GM18858 (cell line): ENCODE data around the gene RDH8.
"Not testable (repeated sequence)": the region's sequence is repeated elsewhere in the genome, so short reads cannot be mapped to it uniquely, and the experiment has no call there.

Experiments used
- ATAC-seq: cut with Tn5 transposase; IDR thresholded peaks from one replicate; pipeline ENCODE4 v1.9.1; 2021; ENCODE audit not compliant: unreplicated experiment

The RDH8 gene

GRCh38 chr19:10005632-10006334 is 7.5 kb upstream of the RDH8 start:
- no peak for ATAC-seq

GRCh38 chr19:10006335-10006708 is 7.0 kb upstream of the RDH8 start:
- no peak for ATAC-seq

DNA sequence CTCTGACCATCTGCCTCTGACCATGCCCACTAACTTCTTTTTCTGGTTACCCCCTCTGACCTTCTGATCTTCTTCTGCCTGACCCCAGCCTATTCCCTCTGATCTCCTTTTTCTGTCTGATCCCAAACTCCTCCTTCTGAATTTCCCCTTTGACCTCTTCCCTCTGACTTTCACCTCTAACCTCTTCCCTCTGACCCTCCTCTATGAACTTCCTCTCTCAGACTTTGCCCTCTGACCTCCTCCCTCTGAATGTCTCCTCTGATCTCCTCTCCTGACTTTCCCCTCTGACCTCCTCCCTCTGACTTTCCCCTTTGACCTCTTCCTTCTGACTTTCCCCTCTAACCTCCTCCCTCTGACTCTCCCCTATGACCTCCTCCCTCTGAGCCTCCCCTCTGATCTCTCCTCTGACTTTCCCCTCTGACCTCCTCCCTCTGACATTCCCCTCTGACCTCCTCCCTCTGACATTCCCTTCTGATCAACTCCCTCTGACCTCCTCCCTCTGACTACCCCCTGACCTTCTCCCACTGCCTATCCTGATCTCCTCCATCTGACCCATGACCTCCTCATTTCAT is 6.4 kb upstream of the RDH8 start:
- ATAC-seq: no peak

- no peak for ATAC-seq
These were observed 5.7 kb upstream of the RDH8 start for GRCh38 chr19:10007371-10008183.

DNA sequence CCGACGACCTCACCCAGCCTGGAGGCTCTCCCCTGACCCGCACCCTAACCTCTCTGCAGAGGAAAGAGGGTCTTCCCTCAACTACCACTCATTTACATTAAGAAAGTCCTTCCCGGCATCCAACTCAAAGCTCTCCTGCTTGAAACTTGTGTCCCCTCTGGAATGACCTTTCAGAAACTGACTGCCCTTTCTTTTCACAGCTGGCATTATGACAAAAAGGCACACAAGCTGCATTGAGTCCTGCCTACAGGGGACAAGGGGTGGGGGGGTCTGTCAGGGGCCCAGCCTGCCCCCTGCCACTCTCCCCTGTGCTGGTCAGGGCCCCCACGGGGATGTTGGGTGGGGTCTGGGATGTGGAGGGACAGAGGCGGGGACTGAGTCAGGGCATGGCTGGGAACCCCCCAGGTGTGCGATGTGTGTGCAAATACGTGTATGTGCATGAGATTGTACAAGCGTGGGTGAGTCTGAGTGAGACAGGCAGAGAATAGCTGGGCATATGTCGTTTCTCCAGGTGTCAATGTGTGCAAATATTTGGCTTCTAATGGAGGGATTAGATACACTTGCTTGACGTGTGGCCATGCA is 5.0 kb upstream of the RDH8 start:
- no peak for ATAC-seq

DNA sequence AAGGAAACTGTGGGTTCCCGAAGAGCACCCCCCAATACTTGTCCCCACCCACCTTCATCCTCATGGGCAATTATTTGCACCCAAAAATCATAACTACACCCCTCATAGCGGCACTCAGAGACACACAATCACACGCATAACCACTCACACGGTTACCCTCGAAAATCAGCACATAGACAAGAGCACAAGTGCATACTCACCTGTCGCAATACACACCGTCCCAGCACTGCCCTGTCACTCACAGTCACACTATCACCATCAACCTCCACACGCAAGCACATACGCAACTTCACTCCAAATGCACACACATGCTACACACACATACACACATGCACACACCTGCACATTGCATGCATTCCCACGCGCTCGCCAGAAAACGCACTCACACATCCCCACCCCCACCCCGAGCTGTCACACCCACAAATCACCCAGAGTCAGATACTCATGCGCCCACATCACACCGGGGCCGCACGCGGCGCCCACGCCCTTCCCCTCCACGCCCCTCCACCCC is 3.5 kb upstream of the RDH8 start:
- ATAC-seq: no peak

- no peak for ATAC-seq
These were observed 3.0 kb upstream of the RDH8 start, which contains the start of gene COL5A3 for GRCh38 chr19:10010247-10010691. TSS of gene COL5A3 (minus strand) at chr19:10010504. CDS start at chr19:10010385, 119 bp downstream.

GRCh38 chr19:10010939-10011338 is 2.3 kb upstream of the RDH8 start:
- ATAC-seq: no peak

DNA sequence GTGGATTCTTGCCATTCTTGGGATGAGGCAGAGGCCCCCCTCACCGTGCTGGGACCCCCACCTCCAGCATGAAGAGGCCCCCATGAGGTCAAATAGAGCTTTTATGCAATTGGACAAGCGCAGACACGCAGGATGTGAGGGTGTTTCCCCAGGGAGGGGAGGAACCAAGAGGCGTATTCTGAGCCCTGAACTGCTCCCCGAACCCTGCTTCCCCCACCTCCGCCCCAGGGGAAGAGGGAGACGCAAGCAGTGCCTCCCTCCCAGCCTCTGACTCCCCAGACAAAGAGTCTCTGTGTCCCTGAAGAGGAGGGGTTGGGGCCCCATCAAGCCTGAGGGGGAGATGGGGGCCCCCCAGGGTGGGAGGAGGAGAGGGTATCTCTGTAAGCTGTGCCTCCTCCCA is 1.3 kb upstream of the RDH8 start:
- ATAC-seq: no peak

GRCh38 chr19:10013834-10014618 is 743 bp downstream of the RDH8 start:
- no peak for ATAC-seq

DNA sequence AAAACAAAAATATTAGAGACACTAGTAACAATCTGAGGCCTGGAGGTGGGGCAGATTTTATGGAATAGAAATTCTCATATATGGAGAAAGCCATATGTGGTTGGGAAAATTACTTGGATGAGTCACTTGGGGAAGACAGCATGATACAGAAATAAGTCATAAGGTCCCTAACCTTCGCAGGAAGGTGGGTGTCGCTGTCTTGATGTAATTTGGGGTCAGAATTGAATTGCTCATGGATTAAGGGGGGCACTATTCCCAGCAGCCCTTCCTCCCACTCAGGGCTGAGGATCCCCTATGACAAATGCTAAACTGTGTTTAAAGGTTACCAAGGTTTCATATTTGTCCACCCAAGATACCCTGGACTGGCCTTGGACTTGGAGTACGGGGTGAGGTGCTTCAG is 5.0 kb downstream of the RDH8 start:
- ATAC-seq: no peak

DNA sequence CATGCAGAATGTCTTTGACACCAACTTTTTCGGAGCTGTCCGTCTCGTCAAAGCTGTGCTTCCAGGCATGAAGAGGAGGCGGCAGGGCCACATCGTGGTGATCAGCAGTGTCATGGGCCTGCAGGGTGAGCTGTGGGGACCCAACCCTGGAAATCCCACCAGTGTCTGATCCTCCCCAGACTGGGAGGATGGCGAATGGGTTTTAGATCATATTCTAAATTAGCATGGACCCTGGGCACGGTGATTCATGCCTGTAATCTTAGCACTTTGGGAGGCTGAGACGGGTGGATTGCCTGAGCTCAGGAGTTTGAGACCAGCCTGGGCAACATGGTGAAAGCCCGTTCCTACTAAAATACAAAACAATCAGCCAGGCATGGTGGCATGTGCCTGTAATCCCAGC is 5.5 kb downstream of the RDH8 start:
- ATAC-seq: no peak

- no peak for ATAC-seq
These were observed 6.0 kb downstream of the RDH8 start for GRCh38 chr19:10019246-10019645.

DNA sequence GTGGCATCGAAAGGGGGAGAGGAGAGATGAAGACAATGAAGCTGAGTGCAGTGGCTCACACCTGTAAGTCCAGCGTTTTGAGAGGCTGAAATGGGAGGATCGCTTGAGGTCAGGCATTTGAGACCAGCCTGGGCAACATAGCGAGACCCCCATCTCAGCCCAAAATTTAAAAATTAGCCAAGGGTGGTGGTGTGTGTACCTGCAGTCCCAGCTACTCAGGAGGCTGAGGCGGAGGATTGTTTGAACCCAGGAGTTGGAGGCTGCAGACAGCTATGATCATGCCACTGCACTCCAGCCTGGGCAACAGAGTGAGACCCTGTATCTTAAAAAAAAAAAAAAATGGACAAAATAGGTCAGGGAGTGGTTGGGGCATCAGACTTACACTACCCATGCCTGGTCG is 7.6 kb downstream of the RDH8 start:
- ATAC-seq: no peak

DNA sequence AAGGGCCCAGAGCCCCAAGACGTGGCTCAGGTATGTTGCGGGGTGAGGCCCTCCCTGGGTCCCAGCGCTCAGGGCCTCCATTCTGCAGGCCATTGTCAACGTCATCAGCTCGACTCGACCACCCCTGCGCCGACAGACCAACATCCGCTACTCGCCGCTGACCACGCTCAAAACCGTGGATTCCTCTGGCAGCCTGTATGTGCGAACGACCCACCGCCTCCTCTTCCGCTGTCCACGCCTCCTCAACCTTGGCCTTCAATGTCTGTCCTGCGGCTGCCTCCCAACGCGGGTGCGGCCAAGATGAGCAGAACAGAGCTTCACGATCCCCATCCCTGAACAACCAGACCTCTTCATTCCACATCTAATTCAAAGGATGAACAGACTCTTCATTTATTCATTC is 8.2 kb downstream of the RDH8 start:
- ATAC-seq: no peak

DNA sequence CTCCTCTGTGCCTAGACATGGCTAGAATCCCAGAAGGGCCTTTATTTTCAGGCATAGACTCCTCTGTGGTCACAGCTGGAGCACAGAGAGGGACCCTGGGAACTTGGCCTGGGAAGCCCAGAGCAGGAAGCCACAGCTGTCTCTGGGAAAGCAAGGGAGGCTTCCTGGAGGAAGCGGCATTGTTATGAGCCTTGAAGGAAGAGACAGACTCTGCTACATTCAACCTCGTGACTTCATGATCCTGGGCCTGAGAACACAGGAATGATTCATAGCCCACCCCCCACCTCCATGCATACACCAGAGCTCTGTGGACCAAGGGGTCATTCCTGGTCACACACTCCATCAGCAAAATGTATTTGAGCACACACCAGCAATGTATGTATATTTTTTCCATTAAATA is 8.6 kb downstream of the RDH8 start:
- ATAC-seq: no peak

DNA sequence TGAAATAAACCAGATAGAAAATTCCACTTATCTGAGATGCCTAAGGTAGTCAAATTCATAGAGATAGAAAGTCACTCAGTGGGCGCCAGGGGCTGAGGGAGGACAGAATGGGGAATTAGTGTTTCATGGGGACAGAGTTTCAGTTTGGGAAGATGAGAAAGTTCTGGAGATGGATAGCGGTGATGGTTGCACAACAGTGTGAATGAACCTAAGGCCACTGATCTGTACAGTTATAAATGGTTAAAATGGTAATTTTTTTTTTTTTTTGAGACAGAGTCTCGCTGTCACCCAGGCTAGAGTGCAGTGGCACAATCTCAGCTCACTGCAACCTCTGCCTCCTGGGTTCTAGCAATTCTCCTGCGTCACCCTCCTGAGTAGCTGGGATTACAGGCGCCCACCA is 9.8 kb downstream of the RDH8 start:
- not testable (repeated sequence) for ATAC-seq

DNA sequence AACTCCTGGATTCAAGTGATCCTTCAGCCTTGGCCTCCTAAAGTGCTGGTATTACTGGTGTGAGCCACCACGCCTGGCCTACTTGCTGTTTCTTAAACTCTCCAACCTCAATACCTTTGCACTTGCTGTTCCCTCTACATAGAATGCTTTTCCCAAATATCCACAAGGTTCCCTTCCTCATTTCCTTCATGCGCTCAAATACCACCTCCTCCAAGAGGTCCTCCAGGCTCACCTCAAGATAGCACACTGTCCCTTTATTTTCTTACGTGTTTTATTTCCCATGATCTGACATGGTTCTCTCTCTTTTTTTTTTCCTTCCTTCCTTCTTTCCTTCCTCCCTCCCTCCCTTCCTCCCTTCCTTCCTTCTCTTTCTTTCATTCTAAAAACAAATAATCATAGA is 13.5 kb downstream of the RDH8 start:
- ATAC-seq: no peak

- no peak for ATAC-seq
These were observed 14.1 kb downstream of the RDH8 start for GRCh38 chr19:10027158-10027997.

- no peak for ATAC-seq
These were observed 20.3 kb downstream of the RDH8 start for GRCh38 chr19:10033614-10034013.
